HG03442 (cell line): Measurements from ENCODE around the gene LHFPL5.

Source experiments
- ATAC-seq: cut with Tn5 transposase; IDR thresholded peaks from one replicate; pipeline ENCODE4 v1.9.1; 2021; ENCODE audit warnings: mild to moderate bottlenecking, moderate library complexity; ENCODE audit not compliant: unreplicated experiment

LHFPL5 gene

GRCh38 chr6:35850208-35850607 is 45.1 kb downstream of the LHFPL5 start:
- ATAC-seq = no peak

- no peak for ATAC-seq
These were observed 47.8 kb downstream of the LHFPL5 start for GRCh38 chr6:35852994-35853393.

GRCh38 chr6:35856250-35856649 is 51.1 kb downstream of the LHFPL5 start:
- no peak for ATAC-seq

GRCh38 chr6:35857853-35858252 is 52.7 kb downstream of the LHFPL5 start:
- ATAC-seq = no peak

- ATAC-seq = no peak
These were observed 54.2 kb downstream of the LHFPL5 start for GRCh38 chr6:35859367-35859766.
